ENCODE measurements around the gene HMOX1. TPM values are rescaled to one million over a fixed set of nuclear protein-coding genes. Genes with fewer than 3 reads are reported as not detected.
"Not testable (repeated sequence)": the region's sequence is repeated elsewhere in the genome, so short reads cannot be mapped to it uniquely, and the experiment has no call there.

The HMOX1 gene
- total RNA-seq, 3 donors from 2014 or later (not counting 1 experiment from before 2014, with no cell fraction given), result 7.5 to 61.6 (median 15.9) TPM

- H3K36me3 Mint-ChIP-seq, result no peaks in the 10 kb centered on the region
- 91% methylated on average over 8 of the region's 8 CpGs for WGBS (ENCODE audit: insufficient coverage)
- no peaks in the 10 kb centered on the region for H3K4me1 Mint-ChIP-seq
- DNase-seq (no peak), ATAC-seq (no peak)
- H3K27ac Mint-ChIP-seq, result no peak overlapping the region
- no peak overlapping the region for H3K4me3 ChIP-seq (ENCODE audit: low read length)
- H3K9me3 Mint-ChIP-seq, result peaks cover 0 to 2% of the 10 kb centered on the region in 2 donors
- H3K27me3 Mint-ChIP-seq (ENCODE audit: low read depth in 2 of 2), result no peaks in the 10 kb centered on the region
- TF ChIP-seq CTCF (IDR thresholded peaks at IDR 0.05), result no peak
- peaks cover 8% of the 10 kb centered on the region for H3K36me3 ChIP-seq (ENCODE audit: control insufficient read depth, insufficient read depth, low read length)
- H3K4me3 Mint-ChIP-seq, result no peak overlapping the region
- peaks cover 13% of the 10 kb centered on the region for H3K9me3 ChIP-seq (ENCODE audit: control insufficient read depth, insufficient read depth, low read length)
- no peaks in the 10 kb centered on the region for H3K27me3 ChIP-seq (ENCODE audit: control insufficient read depth, insufficient read depth, low read length)
- H3K4me1 ChIP-seq (ENCODE audit: control insufficient read depth, insufficient read depth, low read length), result no peaks in the 10 kb centered on the region
- intact Hi-C loops (cut with micrococcal nuclease), result no loop called here
- H3K27ac ChIP-seq (ENCODE audit: low read length), result no peak overlapping the region
These were observed 54.4 kb downstream of the HMOX1 start for GRCh38 chr22:35435201-35435740.

- Histone ChIP-seq H3K27ac (ENCODE audit: low read length) (no peak overlapping the region), H3K4me1 (ENCODE audit: control insufficient read depth, insufficient read depth, low read length) (no peaks in the 10 kb centered on the region), H3K27me3 (ENCODE audit: control insufficient read depth, insufficient read depth, low read length) (no peaks in the 10 kb centered on the region), H3K36me3 (ENCODE audit: control insufficient read depth, insufficient read depth, low read length) (peaks cover 8% of the 10 kb centered on the region), H3K4me3 (ENCODE audit: low read length) (no peak overlapping the region), H3K9me3 (ENCODE audit: control insufficient read depth, insufficient read depth, low read length) (peaks cover 13% of the 10 kb centered on the region)
- no peak for TF ChIP-seq CTCF (IDR thresholded peaks at IDR 0.05)
- DNase-seq (no peak), ATAC-seq (no peak)
- Mint-ChIP-seq H3K27me3 (ENCODE audit: low read depth in 2 of 2) (no peaks in the 10 kb centered on the region), H3K9me3 (peaks cover 0 to 2% of the 10 kb centered on the region in 2 donors), H3K4me3 (no peak overlapping the region), H3K27ac (no peak overlapping the region), H3K4me1 (no peaks in the 10 kb centered on the region), H3K36me3 (no peaks in the 10 kb centered on the region)
- intact Hi-C loops (cut with micrococcal nuclease), result no loop called here
- 95% methylated on average over 4 of the region's 5 CpGs for WGBS (ENCODE audit: insufficient coverage)
These were observed 55.5 kb downstream of the HMOX1 start for GRCh38 chr22:35436421-35436820.

- TF ChIP-seq CTCF (IDR thresholded peaks at IDR 0.05), result no peak
- Mint-ChIP-seq H3K4me3 (no peak overlapping the region), H3K4me1 (no peaks in the 10 kb centered on the region), H3K27ac (no peak overlapping the region), H3K36me3 (no peaks in the 10 kb centered on the region), H3K27me3 (ENCODE audit: low read depth in 2 of 2) (no peaks in the 10 kb centered on the region), H3K9me3 (peaks cover 0 to 2% of the 10 kb centered on the region in 2 donors)
- H3K36me3 ChIP-seq (ENCODE audit: control insufficient read depth, insufficient read depth, low read length), result peaks cover 7% of the 10 kb centered on the region
- DNase-seq (no peak), ATAC-seq (no peak)
- H3K9me3 ChIP-seq (ENCODE audit: control insufficient read depth, insufficient read depth, low read length), result peaks cover 13% of the 10 kb centered on the region
- WGBS (ENCODE audit: insufficient coverage), result 95% methylated on average over 2 of the region's 2 CpGs
- no peak overlapping the region for H3K27ac ChIP-seq (ENCODE audit: low read length)
- H3K4me3 ChIP-seq (ENCODE audit: low read length), result no peak overlapping the region
- intact Hi-C loops (cut with micrococcal nuclease), result no loop called here
- H3K27me3 ChIP-seq (ENCODE audit: control insufficient read depth, insufficient read depth, low read length), result no peaks in the 10 kb centered on the region
- H3K4me1 ChIP-seq (ENCODE audit: control insufficient read depth, insufficient read depth, low read length), result no peaks in the 10 kb centered on the region
These were observed 56.2 kb downstream of the HMOX1 start for GRCh38 chr22:35437049-35437448.

- H3K4me3 ChIP-seq (ENCODE audit: low read length); H3K36me3 Mint-ChIP-seq; H3K4me1 ChIP-seq (ENCODE audit: control insufficient read depth, insufficient read depth, low read length); H3K27ac Mint-ChIP-seq; DNase-seq; H3K9me3 ChIP-seq (ENCODE audit: control insufficient read depth, insufficient read depth, low read length); H3K27me3 ChIP-seq (ENCODE audit: control insufficient read depth, insufficient read depth, low read length); ATAC-seq; H3K4me3 Mint-ChIP-seq; intact Hi-C loops (cut with micrococcal nuclease); H3K9me3 Mint-ChIP-seq; H3K27ac ChIP-seq (ENCODE audit: low read length); H3K27me3 Mint-ChIP-seq (ENCODE audit: low read depth in 2 of 2); H3K36me3 ChIP-seq (ENCODE audit: control insufficient read depth, insufficient read depth, low read length); H3K4me1 Mint-ChIP-seq: not testable (repeated sequence)
- 80% methylated on average over 3 of the region's 3 CpGs for WGBS (ENCODE audit: insufficient coverage)
These were observed 57.9 kb downstream of the HMOX1 start for GRCh38 chr22:35438673-35439364.
